CD4-positive, CD25-positive, alpha-beta regulatory T cell (primary cell): ENCODE results near the gene CCL28. TPM values are rescaled to one million over a fixed set of nuclear protein-coding genes. Genes with fewer than 3 reads are reported as not detected.

ENCODE experiments used
- ATAC-seq, 2 donors: fragments of 150-1000 bp; cut with Tn5 transposase; one replicate each; pipeline ENCODE4 v1.10.0; 2021; ENCODE audit warnings: low read depth in 2 of 2, moderate number of reproducible peaks in 2 of 2, moderate library complexity in 1 of 2
- DNase-seq, 3 donors: peaks; one replicate each; pipeline versions ENCODE4 v3.0.0 to v3.0.0-alpha.2; 2012 to 2022; ENCODE audit warnings: mixed read lengths in 1 of 3
- H3K27ac ChIP-seq: one replicate; pipeline ENCODE4 v1.7.0; 2013; ENCODE audit warnings: mild to moderate bottlenecking, low read length; ENCODE audit not compliant: insufficient read depth, poor library complexity, severe bottlenecking
- H3K27me3 ChIP-seq: one replicate; pipeline ENCODE4 v1.7.0; 2013; ENCODE audit warnings: low read length; ENCODE audit not compliant: control insufficient read depth, insufficient read depth
- H3K36me3 ChIP-seq: one replicate; pipeline ENCODE4 v1.7.0; 2013; ENCODE audit warnings: mild to moderate bottlenecking, low read length, moderate library complexity; ENCODE audit not compliant: control insufficient read depth, insufficient read depth
- H3K4me1 ChIP-seq: 2 replicates; pipeline ENCODE4 v1.7.0; 2013; ENCODE audit warnings: mild to moderate bottlenecking, low read length; ENCODE audit not compliant: insufficient read depth, control insufficient read depth, poor library complexity, severe bottlenecking
- H3K4me3 ChIP-seq: one replicate; pipeline ENCODE4 v1.7.0; 2013; ENCODE audit warnings: low read depth, mild to moderate bottlenecking, low read length, moderate library complexity
- H3K9me3 ChIP-seq, 2 experiments: 1 replicate in 1 of 2; 2 replicates in 1 of 2; pipeline ENCODE4 v1.7.0; 2013; ENCODE audit warnings: low read length in 2 of 2, mild to moderate bottlenecking in 1 of 2, moderate library complexity in 1 of 2; ENCODE audit not compliant: control insufficient read depth in 2 of 2
- H3K27ac Mint-ChIP-seq, 3 donors: one replicate each; pipeline ENCODE4 v1.8.0; 2020 to 2022; ENCODE audit warnings: mild to moderate bottlenecking in 3 of 3, mixed read lengths in 3 of 3, moderate library complexity in 2 of 3
- H3K27me3 Mint-ChIP-seq: one replicate; pipeline ENCODE4 v1.8.0; 2022; ENCODE audit warnings: mild to moderate bottlenecking, mixed read lengths
- H3K36me3 Mint-ChIP-seq: one replicate; pipeline ENCODE4 v1.8.0; 2020; ENCODE audit warnings: mixed read lengths
- H3K4me1 Mint-ChIP-seq, 4 donors: one replicate each; pipeline ENCODE4 v1.8.0; 2020 to 2022; ENCODE audit warnings: mixed read lengths in 4 of 4, mild to moderate bottlenecking in 1 of 4
- H3K4me3 Mint-ChIP-seq, 4 donors: one replicate each; pipeline ENCODE4 v1.8.0; 2020 to 2022; ENCODE audit warnings: mild to moderate bottlenecking in 4 of 4, mixed read lengths in 4 of 4, moderate library complexity in 3 of 4
- H3K9me3 Mint-ChIP-seq, 7 donors: one replicate each; pipeline ENCODE4 v1.8.0; 2020 to 2022; ENCODE audit warnings: mixed read lengths in 7 of 7, mild to moderate bottlenecking in 3 of 7, moderate library complexity in 2 of 7
- polyA plus RNA-seq, 4 donors: library from polyadenylated mRNA; unstranded; fragments of 300-500 nt; fragmentation: Illumina TruSeq; gene quantifications; one replicate each; pipeline ENCODE4 v1.2.3, GENCODE V29; 2021
- total RNA-seq: library from RNA; stranded (reverse); gene quantifications from one replicate; pipeline ENCODE4 v1.2.3, GENCODE V29; 2022

CCL28 gene
- total and polyA plus RNA-seq, 5 donors from 2014 or later = 14.5 to 18.4 (median 14.8) TPM

DNA sequence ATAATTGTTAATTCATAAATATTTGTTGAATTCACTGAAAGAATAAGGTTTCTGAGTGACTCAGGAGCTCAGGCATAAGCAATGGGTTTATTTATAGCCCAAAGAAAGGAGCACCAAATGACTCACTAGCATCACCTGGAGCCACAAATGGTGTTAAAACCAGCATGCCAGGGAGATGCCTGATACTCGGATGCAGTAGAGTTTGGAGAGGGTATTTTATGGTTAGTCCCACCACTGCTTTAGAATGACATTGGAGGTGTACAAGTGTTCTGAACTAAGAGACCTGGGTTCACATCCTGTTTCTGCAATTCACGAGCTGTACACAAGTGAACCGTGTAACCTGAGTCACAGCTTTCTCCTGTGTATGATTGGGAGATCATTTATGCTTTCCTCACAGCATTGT is 25.2 kb downstream of the CCL28 start:
- Mint-ChIP-seq H3K27ac (peak overlapping the region in 1 of 3 donors; percentile 71), H3K9me3 (no peaks in the 10 kb centered on the region), H3K4me3 (peak overlapping the region in 1 of 4 donors; percentile 34), H3K4me1 (peaks cover 25 to 46% (median 39%) of the 10 kb centered on the region in 4 donors), H3K27me3 (no peaks in the 10 kb centered on the region), H3K36me3 (peaks cover 27% of the 10 kb centered on the region)
- DNase-seq (no peak), ATAC-seq (no peak)
- Histone ChIP-seq H3K36me3 (peaks cover 30% of the 10 kb centered on the region), H3K27me3 (no peaks in the 10 kb centered on the region), H3K27ac (no peak overlapping the region), H3K4me3 (no peak overlapping the region), H3K4me1 (peaks cover 5% of the 10 kb centered on the region), H3K9me3 (no peaks in the 10 kb centered on the region)

DNA sequence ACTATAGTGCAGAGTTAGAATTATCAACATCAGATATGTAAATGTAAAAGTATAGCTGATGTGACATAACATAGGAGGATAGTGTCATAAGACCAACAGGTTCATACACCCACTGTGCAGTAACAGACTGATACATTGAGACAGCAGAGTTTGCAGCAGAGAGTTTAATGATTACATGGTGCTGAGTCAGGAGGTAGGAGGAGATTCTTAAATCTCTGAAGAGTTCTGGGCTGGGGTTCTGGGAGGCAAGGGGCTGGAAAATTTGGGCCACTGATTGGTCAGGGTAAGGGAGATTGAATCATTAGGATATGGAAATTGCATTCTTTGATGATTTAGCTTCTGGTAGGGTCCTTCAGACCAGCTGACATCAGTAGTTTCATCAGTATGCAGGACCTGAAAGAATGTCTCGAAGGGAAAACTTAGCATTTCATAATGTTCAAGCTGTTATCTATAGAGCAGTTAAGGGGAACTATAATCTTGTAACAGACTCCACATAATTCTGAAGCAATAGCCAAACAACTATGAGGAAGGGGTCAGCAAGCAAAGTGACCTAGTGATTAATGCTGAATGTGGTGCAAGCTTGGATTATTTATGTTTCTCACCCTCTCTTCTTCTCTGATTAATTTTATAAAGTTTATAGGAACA is 35.6 kb downstream of the CCL28 start:
- Mint-ChIP-seq H3K27ac (peak overlapping the region in 1 of 3 donors; percentile 15), H3K36me3 (peaks cover 29% of the 10 kb centered on the region), H3K9me3 (no peaks in the 10 kb centered on the region), H3K4me3 (no peak overlapping the region), H3K4me1 (peaks cover 0 to 7% (median 0%) of the 10 kb centered on the region in 4 donors), H3K27me3 (no peaks in the 10 kb centered on the region)
- ATAC-seq (no peak), DNase-seq (no peak)
- H3K36me3 ChIP-seq = peaks cover 40% of the 10 kb centered on the region
- H3K27ac ChIP-seq = no peak overlapping the region
- H3K9me3 ChIP-seq = no peaks in the 10 kb centered on the region
- H3K27me3 ChIP-seq = no peaks in the 10 kb centered on the region
- H3K4me1 ChIP-seq = no peaks in the 10 kb centered on the region
- no peak overlapping the region for H3K4me3 ChIP-seq

DNA sequence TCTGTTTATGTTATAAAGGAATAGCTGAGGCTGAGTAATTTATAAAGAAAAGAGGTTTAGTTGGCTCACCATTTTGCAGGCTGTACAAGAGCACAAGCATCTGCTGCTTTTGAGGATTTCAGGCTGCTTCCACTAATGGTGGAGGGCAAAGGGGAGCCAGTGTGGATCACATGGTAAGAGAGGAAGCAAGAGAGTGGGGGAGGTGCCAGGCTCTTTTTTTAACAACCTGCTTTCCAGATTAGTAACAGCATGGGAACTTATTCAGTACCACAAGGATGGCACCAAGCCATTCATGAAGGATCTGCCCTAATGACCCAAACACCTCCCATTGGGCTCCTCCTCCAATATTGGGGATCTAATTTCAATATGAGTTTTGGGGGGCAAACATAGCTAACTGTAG is 40.4 kb downstream of the CCL28 start:
- peaks cover 28% of the 10 kb centered on the region for H3K36me3 Mint-ChIP-seq
- H3K27ac Mint-ChIP-seq = no peak overlapping the region
- Histone ChIP-seq H3K4me3 (no peak overlapping the region), H3K4me1 (no peaks in the 10 kb centered on the region), H3K27me3 (no peaks in the 10 kb centered on the region), H3K36me3 (peaks cover 8% of the 10 kb centered on the region), H3K27ac (no peak overlapping the region), H3K9me3 (peaks cover 0 to 1% of the 10 kb centered on the region in 2 experiments)
- H3K4me1 Mint-ChIP-seq = peaks cover 0 to 16% (median 0%) of the 10 kb centered on the region in 4 donors
- H3K9me3 Mint-ChIP-seq = peaks cover 0 to 10% (median 2%) of the 10 kb centered on the region in 7 donors
- no peak overlapping the region for H3K4me3 Mint-ChIP-seq
- H3K27me3 Mint-ChIP-seq = no peaks in the 10 kb centered on the region
- no peak for ATAC-seq
- DNase-seq = no peak

DNA sequence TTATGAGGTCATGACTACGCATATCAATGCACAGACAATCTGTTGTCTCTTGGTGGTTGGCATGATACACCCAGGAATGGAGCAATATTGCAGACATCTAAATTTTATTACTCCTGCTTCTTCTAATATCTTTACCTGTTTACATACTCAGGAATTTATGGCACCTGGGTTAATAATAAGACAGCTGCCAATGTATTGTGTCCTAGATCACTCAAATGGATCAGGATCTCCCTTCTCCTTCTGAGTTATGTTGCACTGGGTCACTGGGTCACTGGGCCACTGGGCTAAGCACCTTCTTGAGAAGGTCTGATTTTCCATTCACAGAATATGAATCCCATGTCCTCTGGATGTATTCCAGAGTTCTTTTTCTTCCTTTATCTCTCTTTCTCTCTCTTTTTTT is 41.8 kb downstream of the CCL28 start:
- Mint-ChIP-seq H3K27me3 (peaks cover 9% of the 10 kb centered on the region), H3K4me3 (no peak overlapping the region), H3K27ac (no peak overlapping the region), H3K4me1 (peaks cover 0 to 16% (median 0%) of the 10 kb centered on the region in 4 donors), H3K9me3 (peaks cover 0 to 10% (median 3%) of the 10 kb centered on the region in 7 donors), H3K36me3 (peaks cover 18% of the 10 kb centered on the region)
- no peaks in the 10 kb centered on the region for H3K27me3 ChIP-seq
- ATAC-seq (no peak), DNase-seq (no peak)
- H3K4me1 ChIP-seq = no peaks in the 10 kb centered on the region
- H3K27ac ChIP-seq = no peak overlapping the region
- H3K9me3 ChIP-seq = peaks cover 0 to 1% of the 10 kb centered on the region in 2 experiments
- H3K36me3 ChIP-seq = no peaks in the 10 kb centered on the region
- no peak overlapping the region for H3K4me3 ChIP-seq

DNA sequence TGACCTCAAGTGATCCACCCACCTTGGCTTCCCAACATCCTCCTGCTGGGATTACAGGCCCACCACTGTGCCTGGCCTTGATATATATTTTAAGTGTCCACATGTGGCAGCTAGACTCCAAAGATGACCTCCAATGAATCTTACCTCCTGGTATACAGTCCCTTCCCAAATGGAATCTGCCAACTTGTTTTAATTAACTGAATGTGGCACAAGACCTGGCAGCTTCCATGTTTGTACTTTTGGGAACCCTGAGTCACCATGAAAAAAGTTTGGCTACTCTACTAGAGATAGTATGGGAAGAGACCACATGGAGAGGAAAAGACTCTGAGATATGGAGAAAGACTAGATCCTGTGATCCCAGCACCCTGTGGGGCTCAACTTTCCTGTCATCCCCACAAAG is 42.5 kb downstream of the CCL28 start:
- Histone ChIP-seq H3K36me3 (no peaks in the 10 kb centered on the region), H3K4me1 (no peaks in the 10 kb centered on the region), H3K4me3 (no peak overlapping the region), H3K9me3 (peaks cover 0 to 1% of the 10 kb centered on the region in 2 experiments), H3K27me3 (no peaks in the 10 kb centered on the region), H3K27ac (no peak overlapping the region)
- Mint-ChIP-seq H3K27me3 (peaks cover 9% of the 10 kb centered on the region), H3K27ac (no peak overlapping the region), H3K4me1 (peaks cover 0 to 16% (median 0%) of the 10 kb centered on the region in 4 donors), H3K9me3 (peaks cover 0 to 10% (median 3%) of the 10 kb centered on the region in 7 donors), H3K4me3 (no peak overlapping the region), H3K36me3 (peaks cover 18% of the 10 kb centered on the region)
- ATAC-seq (no peak), DNase-seq (no peak)

DNA sequence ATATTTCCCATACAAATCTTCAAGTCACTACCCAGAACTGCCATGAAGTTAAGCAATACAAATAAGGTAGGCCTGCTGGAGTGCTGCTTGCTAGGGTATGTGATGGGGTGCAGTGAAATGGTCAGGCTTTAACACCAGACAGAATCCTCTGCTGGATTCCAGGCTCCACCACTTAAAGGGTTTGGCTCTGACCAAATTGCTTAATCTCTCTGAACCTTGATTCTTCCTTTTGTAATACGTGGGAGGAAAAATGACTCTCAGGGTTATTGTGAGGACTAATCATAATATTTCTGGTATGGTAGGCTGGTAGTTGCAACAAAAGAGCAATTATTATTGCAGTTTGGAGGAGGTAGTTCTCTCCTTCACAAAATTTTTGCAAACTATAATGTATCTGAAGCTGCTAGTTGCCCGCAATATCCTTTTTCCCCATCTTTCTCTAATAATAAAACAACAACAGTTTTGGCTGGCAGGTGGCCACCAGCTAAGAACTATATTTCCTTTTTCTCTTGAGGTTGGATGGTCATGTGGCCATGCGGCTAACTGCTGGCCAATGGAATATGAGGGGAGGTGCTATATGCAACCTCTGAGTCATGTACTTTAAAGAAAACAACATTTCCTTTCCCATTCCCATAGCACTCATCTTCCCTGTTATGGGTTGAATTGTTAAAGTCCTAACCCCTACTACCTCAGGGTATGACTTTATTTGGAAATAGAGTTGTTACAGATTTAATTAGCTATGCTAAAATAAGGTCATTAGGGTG is 44.1 kb downstream of the CCL28 start:
- no peak for DNase-seq
- Mint-ChIP-seq H3K4me1 (peaks cover 0 to 11% (median 0%) of the 10 kb centered on the region in 4 donors), H3K4me3 (no peak overlapping the region), H3K36me3 (peaks cover 18% of the 10 kb centered on the region), H3K9me3 (peaks cover 0 to 10% (median 3%) of the 10 kb centered on the region in 7 donors), H3K27me3 (peaks cover 9% of the 10 kb centered on the region), H3K27ac (no peak overlapping the region)
- H3K9me3 ChIP-seq = peaks cover 0 to 1% of the 10 kb centered on the region in 2 experiments
- no peaks in the 10 kb centered on the region for H3K4me1 ChIP-seq
- no peaks in the 10 kb centered on the region for H3K27me3 ChIP-seq
- H3K27ac ChIP-seq = no peak overlapping the region
- ATAC-seq = no peak
- no peaks in the 10 kb centered on the region for H3K36me3 ChIP-seq
- no peak overlapping the region for H3K4me3 ChIP-seq

DNA sequence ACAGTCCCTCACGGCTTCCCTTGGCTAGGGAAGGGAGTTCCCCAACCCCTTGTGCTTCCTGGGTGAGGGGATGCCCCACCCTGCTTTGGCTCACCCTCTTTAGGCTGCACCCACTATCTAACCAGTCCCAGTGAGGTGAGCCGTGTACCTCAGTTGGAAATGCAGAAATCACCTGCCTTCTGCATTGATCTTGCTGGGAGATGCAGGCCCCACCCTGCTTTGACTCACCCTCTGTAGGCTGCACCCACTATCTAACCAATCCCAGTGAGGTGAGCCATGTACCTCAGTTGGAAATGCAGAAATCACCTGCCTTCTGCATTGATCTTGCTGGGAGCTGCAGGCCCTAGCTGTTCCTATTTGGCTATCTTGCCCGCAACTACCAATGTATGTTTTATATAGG is 44.7 kb downstream of the CCL28 start:
- peaks cover 0 to 11% (median 0%) of the 10 kb centered on the region in 4 donors for H3K4me1 Mint-ChIP-seq
- peaks cover 9% of the 10 kb centered on the region for H3K27me3 Mint-ChIP-seq
- no peak overlapping the region for H3K27ac ChIP-seq
- peaks cover 18% of the 10 kb centered on the region for H3K36me3 Mint-ChIP-seq
- H3K9me3 Mint-ChIP-seq = peaks cover 0 to 10% (median 3%) of the 10 kb centered on the region in 7 donors
- DNase-seq (no peak), ATAC-seq (no peak)
- H3K27me3 ChIP-seq = no peaks in the 10 kb centered on the region
- H3K27ac Mint-ChIP-seq = no peak overlapping the region
- H3K4me3 ChIP-seq = no peak overlapping the region
- H3K36me3 ChIP-seq = no peaks in the 10 kb centered on the region
- peaks cover 0 to 1% of the 10 kb centered on the region in 2 experiments for H3K9me3 ChIP-seq
- H3K4me3 Mint-ChIP-seq = no peak overlapping the region
- H3K4me1 ChIP-seq = no peaks in the 10 kb centered on the region
